Measurements from ENCODE around the gene ATCAY.

The ATCAY gene

GRCh38 chr19:3908266-3909054 lies 28.0 kb downstream of the ATCAY start:
- ChIA-PET CTCF (no interaction called here), POLR2A (no interaction called here)
- no peak for TF ChIP-seq CTCF (IDR thresholded peaks at IDR 0.05; ENCODE audit: control extremely low read depth, extremely low read depth, low read depth, missing control alignments)
- DNase-seq (ENCODE audit: extremely low spot score), result no peak

GRCh38 chr19:3910105-3910504 lies 29.6 kb downstream of the ATCAY start:
- no peak for TF ChIP-seq CTCF (IDR thresholded peaks at IDR 0.05; ENCODE audit: control extremely low read depth, extremely low read depth, low read depth, missing control alignments)
- CTCF ChIA-PET, result interaction anchor here (0.9 kb wide), 1 partner anchor 15 kb away, joined by 3 read pairs; no protein-coding TSS in a partner anchor
- POLR2A ChIA-PET, result no interaction called here
- no peak for DNase-seq (ENCODE audit: extremely low spot score)

GRCh38 chr19:3914199-3914598 lies 33.7 kb downstream of the ATCAY start:
- TF ChIP-seq CTCF (IDR thresholded peaks at IDR 0.05; ENCODE audit: control extremely low read depth, extremely low read depth, low read depth, missing control alignments), result no peak
- ChIA-PET POLR2A (no interaction called here), CTCF (no interaction called here)
- no peak for DNase-seq (ENCODE audit: extremely low spot score)

GRCh38 chr19:3916033-3916432 lies 35.5 kb downstream of the ATCAY start:
- no peak for TF ChIP-seq CTCF (IDR thresholded peaks at IDR 0.05; ENCODE audit: control extremely low read depth, extremely low read depth, low read depth, missing control alignments)
- ChIA-PET POLR2A (no interaction called here), CTCF (no interaction called here)
- DNase-seq (ENCODE audit: extremely low spot score), result no peak

- ChIA-PET CTCF (no interaction called here), POLR2A (no interaction called here)
Measured at GRCh38 chr19:3919793-3920192, 39.3 kb downstream of the ATCAY start.

GRCh38 chr19:3923096-3923758 lies 42.7 kb downstream of the ATCAY start:
- no peak for DNase-seq (ENCODE audit: extremely low spot score)
- TF ChIP-seq CTCF (IDR thresholded peaks at IDR 0.05; ENCODE audit: control extremely low read depth, extremely low read depth, low read depth, missing control alignments), result no peak
- ChIA-PET POLR2A (no interaction called here), CTCF (no interaction called here)

More at GRCh38 chr19:3919793-3920192, 39.3 kb downstream of the ATCAY start:
- no peak for TF ChIP-seq CTCF (IDR thresholded peaks at IDR 0.05; ENCODE audit: control extremely low read depth, extremely low read depth, low read depth, missing control alignments)
- no peak for DNase-seq (ENCODE audit: extremely low spot score)
